ENCODE data around the gene GNAZ. TPM values are rescaled to one million over a fixed set of nuclear protein-coding genes. Genes with fewer than 3 reads are reported as not detected.

The GNAZ gene
- total and polyA plus RNA-seq, 3 donors from 2014 or later = 13.7 to 20.2 (median 15.1) TPM

DNA sequence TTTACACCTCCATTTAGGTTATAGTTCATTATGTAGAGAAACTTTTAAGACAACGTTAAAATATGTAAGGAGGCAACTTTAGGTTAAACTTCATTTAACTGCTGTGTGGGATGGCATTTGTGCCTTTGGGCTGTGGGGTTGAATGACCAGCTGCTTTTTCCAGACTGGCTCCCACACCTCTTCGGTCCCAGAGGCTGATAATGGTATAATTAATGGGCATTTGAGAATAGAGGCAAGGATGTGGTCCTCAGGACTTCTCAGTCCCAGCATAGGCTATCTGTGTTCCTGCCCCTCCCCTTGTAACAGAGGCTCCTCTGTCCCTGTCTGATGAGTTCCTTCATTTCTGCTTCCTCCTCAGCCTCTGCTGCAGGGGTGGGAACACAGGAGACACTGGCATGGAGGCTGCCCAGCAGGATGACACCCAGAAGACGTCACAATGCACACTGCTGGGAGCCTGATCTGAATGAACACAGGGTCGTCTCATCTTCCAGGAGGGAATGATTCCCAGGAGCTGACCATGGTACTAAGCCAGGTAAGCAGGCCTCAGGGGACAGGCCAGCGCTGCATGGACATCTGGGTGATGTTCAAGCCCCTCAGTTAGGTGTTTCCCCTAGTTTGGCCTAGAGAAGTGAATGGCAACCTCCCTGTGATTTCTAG lies 17.1 kb upstream of the GNAZ start:
- H3K27ac ChIP-seq = no peak overlapping the region
- no peaks in the 10 kb centered on the region for H3K9me3 ChIP-seq
- H3K4me1 ChIP-seq = no peaks in the 10 kb centered on the region
- TF ChIP-seq, protein P1, sequence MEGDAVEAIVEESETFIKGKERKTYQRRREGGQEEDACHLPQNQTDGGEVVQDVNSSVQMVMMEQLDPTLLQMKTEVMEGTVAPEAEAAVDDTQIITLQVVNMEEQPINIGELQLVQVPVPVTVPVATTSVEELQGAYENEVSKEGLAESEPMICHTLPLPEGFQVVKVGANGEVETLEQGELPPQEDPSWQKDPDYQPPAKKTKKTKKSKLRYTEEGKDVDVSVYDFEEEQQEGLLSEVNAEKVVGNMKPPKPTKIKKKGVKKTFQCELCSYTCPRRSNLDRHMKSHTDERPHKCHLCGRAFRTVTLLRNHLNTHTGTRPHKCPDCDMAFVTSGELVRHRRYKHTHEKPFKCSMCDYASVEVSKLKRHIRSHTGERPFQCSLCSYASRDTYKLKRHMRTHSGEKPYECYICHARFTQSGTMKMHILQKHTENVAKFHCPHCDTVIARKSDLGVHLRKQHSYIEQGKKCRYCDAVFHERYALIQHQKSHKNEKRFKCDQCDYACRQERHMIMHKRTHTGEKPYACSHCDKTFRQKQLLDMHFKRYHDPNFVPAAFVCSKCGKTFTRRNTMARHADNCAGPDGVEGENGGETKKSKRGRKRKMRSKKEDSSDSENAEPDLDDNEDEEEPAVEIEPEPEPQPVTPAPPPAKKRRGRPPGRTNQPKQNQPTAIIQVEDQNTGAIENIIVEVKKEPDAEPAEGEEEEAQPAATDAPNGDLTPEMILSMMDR (IDR thresholded peaks at IDR 0.05) = no peak
- DNase-seq = peak; percentile 5
- no peak overlapping the region for H3K4me3 ChIP-seq
- H3K36me3 ChIP-seq (ENCODE audit: low read depth, missing control alignments) = no peaks in the 10 kb centered on the region
- 49 to 75% methylated on average over 2 to 5 of the region's 5 CpGs for WGBS, 2 donors
- intact Hi-C loops (cut with DNase I; ENCODE audit: low total_unique reads) = loop anchor here (10.0 kb wide), 1 partner anchor 48 kb away; no protein-coding TSS in a partner anchor
- no peaks in the 10 kb centered on the region for H3K27me3 ChIP-seq

DNA sequence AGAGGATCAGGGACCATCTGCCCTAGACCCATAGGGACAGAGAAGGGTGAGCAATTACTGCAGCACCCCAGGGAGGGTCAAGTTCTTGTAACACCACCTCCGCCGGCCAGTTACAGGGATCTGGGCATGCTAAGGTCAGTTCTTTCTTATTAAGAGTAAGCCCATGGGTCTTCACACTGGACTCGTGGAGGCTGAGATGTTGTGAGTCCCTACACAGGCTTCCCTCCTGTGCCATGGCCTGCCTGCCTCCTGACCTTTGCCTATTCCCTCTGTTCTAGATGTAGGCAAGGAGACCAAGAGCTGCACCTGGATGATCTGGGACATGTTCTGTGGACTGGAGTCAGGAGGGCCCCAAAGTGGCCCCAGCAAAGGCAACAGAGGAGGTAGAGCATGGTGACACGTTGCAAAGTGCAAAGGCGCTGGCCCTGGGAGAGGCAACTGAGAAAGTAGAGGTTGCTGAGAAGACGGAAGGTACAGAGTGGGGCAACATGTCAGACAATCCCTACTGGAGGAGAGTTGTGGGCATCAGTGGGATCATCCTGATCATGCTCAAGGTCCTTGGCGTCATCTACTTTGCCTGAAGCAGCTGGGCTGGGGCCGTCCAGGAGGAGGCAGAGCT lies 16.3 kb upstream of the GNAZ start:
- TF ChIP-seq, protein P1 (IDR thresholded peaks at IDR 0.05) = no peak
- no peak for TF ChIP-seq POLR2A (IDR thresholded peaks at IDR 0.05)
- DNase-seq = peak; percentile 6
- H3K27me3 ChIP-seq = no peaks in the 10 kb centered on the region
- H3K27ac ChIP-seq = no peak overlapping the region
- no peaks in the 10 kb centered on the region for H3K9me3 ChIP-seq
- intact Hi-C loops (cut with DNase I; ENCODE audit: low total_unique reads) = loop anchor here (10.0 kb wide), 1 partner anchor 49 kb away; no protein-coding TSS in a partner anchor
- WGBS, 2 donors = 82 to 98% methylated on average over 7 to 8 of the region's 8 CpGs
- H3K36me3 ChIP-seq (ENCODE audit: low read depth, missing control alignments) = no peaks in the 10 kb centered on the region
- no peak overlapping the region for H3K4me3 ChIP-seq
- no peaks in the 10 kb centered on the region for H3K4me1 ChIP-seq

DNA sequence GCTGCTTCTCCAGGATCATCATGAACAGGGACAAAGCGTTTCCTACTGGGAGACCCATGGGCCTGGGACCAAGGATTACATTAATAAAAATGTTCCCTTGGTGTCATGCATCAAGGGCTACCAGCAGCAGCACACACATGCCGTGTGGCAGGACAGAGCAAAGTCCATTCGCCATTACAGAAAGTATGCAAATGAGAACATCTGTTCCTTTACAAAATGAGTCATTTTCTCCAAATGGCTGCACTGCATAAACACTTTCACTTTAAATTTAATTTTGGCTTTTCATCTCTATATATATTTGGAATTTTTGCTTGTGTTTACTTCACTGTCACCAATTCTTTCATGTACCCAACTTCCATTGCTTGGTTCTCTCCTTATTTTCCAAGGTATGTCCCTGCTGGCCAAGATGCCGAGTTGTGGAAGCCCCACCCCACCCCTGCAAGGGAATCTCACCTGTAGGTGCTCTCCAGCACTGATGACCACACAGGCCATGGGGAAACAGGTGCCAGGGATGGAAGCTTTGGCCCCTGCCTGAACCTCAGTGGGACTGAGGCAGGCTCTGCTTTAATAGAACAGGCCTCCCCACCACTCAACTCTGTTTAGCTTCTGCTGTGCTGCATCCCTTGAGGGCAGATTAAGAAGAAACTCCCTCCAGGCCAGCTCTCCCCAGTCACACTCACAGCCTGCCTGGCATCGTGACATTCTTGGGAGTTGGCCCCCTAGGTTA lies 15.6 kb upstream of the GNAZ start:
- WGBS, 2 donors = 86 to 87% methylated on average over 5 of the region's 5 CpGs

DNA sequence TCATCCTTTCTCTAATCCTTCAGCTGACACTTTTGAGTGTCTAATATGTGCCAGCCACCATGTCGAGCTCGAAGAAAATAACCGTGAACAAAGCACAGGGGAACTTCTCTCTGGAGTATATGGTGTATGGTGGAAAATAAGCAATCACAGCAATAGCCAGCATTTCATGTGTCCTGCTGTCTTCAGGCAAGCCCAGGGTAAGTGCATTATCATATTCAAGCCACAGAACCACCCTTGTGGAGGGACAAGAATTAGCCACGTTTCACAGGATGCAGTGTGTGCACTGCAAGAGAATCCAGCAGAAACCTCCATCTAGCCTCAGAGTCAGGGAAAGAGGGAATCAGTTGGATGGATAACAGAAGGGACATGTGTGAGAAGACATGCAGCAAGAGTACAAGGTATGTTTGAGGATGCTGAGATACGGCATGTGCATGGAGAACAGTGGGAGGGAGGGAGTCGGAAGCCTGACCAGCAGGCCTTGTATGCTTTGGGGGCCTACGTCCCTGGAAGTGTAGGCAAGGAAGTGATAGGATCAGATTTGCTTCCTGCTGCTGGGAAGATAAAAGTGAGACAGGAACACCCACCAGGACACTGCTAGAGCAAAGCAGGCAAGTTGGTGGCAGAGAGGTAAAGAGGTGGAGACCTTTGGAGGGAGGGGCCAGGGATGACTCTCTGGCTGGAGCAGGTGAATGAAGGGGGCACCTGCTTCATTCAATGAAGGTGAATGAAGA lies 14.7 kb upstream of the GNAZ start:
- Histone ChIP-seq H3K4me1 (no peaks in the 10 kb centered on the region), H3K36me3 (ENCODE audit: low read depth, missing control alignments) (no peaks in the 10 kb centered on the region), H3K27me3 (no peaks in the 10 kb centered on the region), H3K27ac (no peak overlapping the region), H3K9me3 (no peaks in the 10 kb centered on the region), H3K4me3 (no peak overlapping the region)
- intact Hi-C loops (cut with DNase I; ENCODE audit: low total_unique reads) = loop anchor here (10.0 kb wide), 1 partner anchor 51 kb away; no protein-coding TSS in a partner anchor
- TF ChIP-seq POLR2A (IDR thresholded peaks at IDR 0.05) = no peak
- TF ChIP-seq, protein P1 (IDR thresholded peaks at IDR 0.05) = no peak
- WGBS, 2 donors = 86 to 89% methylated on average over 7 of the region's 7 CpGs
- no peak for DNase-seq

More for the DNA sequence above, 15.6 kb upstream of the GNAZ start:
- intact Hi-C loops (cut with DNase I; ENCODE audit: low total_unique reads) = loop anchor here (10.0 kb wide), 1 partner anchor 50 kb away; no protein-coding TSS in a partner anchor
- Histone ChIP-seq H3K27me3 (no peaks in the 10 kb centered on the region), H3K36me3 (ENCODE audit: low read depth, missing control alignments) (no peaks in the 10 kb centered on the region), H3K4me1 (no peaks in the 10 kb centered on the region), H3K9me3 (no peaks in the 10 kb centered on the region), H3K4me3 (no peak overlapping the region), H3K27ac (no peak overlapping the region)
- peak; percentile 2 for DNase-seq
- no peak for TF ChIP-seq POLR2A (IDR thresholded peaks at IDR 0.05)
- TF ChIP-seq, protein P1 (IDR thresholded peaks at IDR 0.05) = no peak

Measured in testis (tissue), 3 donors.